HEK293 (cell line): ENCODE data around the gene RPS6KB2.
A peak's percentile ranks its signal among the peaks of the same experiment; 100 is the strongest.
"Not testable (repeated sequence)": the region's sequence is repeated elsewhere in the genome, so short reads cannot be mapped to it uniquely, and the experiment has no call there.

Experiments
- CTCF ChIA-PET: fragments of 350-600 bp; formaldehyde crosslinking; extraction: SDS; loops from one replicate; lab custom pipeline; 2021; ENCODE audit warnings: antibody characterized with exemption; lab: Yijun Ruan, JAX
- POLR2A ChIA-PET: fragments of 300-600 bp; formaldehyde crosslinking; extraction: SDS; loops from one replicate; lab custom pipeline; 2020; ENCODE audit warnings: antibody characterized with exemption, inconsistent platforms; lab: Yijun Ruan, JAX
- H3K27ac ChIP-seq: fragments of 200-500 bp; sonication (Bioruptor generic); 2 replicates; pipeline ENCODE4 v1.5.1; 2014; ENCODE audit warnings: low read depth, low read length, control low read depth, inconsistent platforms; ENCODE audit errors: extremely low read depth
- H3K36me3 ChIP-seq, 2 experiments: fragments of 200-500 bp in 1 of 2; sonication (Bioruptor generic) in 1 of 2; 1 replicate in 1 of 2; 2 replicates in 1 of 2; pipeline ENCODE4 v1.5.1; 2014 to 2017; ENCODE audit warnings: inconsistent platforms in 2 of 2, low read length in 2 of 2; ENCODE audit not compliant: control insufficient read depth in 2 of 2, insufficient read depth in 1 of 2
- H3K4me1 ChIP-seq: fragments of 200-500 bp; sonication (Bioruptor generic); 2 replicates; pipeline ENCODE4 v1.5.1; 2014; ENCODE audit warnings: mild to moderate bottlenecking, low read length, inconsistent platforms; ENCODE audit not compliant: control insufficient read depth, insufficient read depth
- H3K4me3 ChIP-seq: 2 replicates; pipeline ENCODE4 v1.5.1; 2011; ENCODE audit warnings: low read depth, mild to moderate bottlenecking, control low read depth, low read length, moderate library complexity
- H3K9me3 ChIP-seq: fragments of 200-500 bp; sonication (Bioruptor generic); 2 replicates; pipeline ENCODE4 v1.5.1; 2014; ENCODE audit warnings: low read depth, low read length, inconsistent platforms; ENCODE audit not compliant: control insufficient read depth, insufficient read depth
- EGR2 ChIP-seq: fragments of 450-650 bp; formaldehyde crosslinking; IDR thresholded peaks from 2 replicates; pipeline ENCODE4 v1.5.1; 2016; ENCODE audit warnings: low read depth, missing biosample characterization, missing genetic modification characterization
- MYNN ChIP-seq: fragments of 450-650 bp; formaldehyde crosslinking; IDR thresholded peaks from 2 replicates; pipeline ENCODE4 v1.5.1; 2016; ENCODE audit warnings: missing biosample characterization, missing genetic modification characterization, borderline replicate concordance
- ZBTB21 ChIP-seq: fragments of 450-650 bp; formaldehyde crosslinking; IDR thresholded peaks from 2 replicates; pipeline ENCODE4 v1.5.1; 2017; ENCODE audit warnings: missing biosample characterization, missing genetic modification characterization
- ZNF169 ChIP-seq: fragments of 450-650 bp; formaldehyde crosslinking; IDR thresholded peaks from 2 replicates; pipeline ENCODE4 v1.5.1; 2016; ENCODE audit warnings: missing biosample characterization, missing genetic modification characterization
- ZNF174 ChIP-seq: fragments of 450-650 bp; formaldehyde crosslinking; IDR thresholded peaks from 2 replicates; pipeline ENCODE4 v1.5.0; 2017; ENCODE audit warnings: missing biosample characterization, mild to moderate bottlenecking, missing genetic modification characterization
- ZNF23 ChIP-seq: fragments of 450-650 bp; formaldehyde crosslinking; IDR thresholded peaks from 2 replicates; pipeline ENCODE4 v1.5.1; 2016; ENCODE audit warnings: missing biosample characterization, missing genetic modification characterization, borderline replicate concordance
- ZNF248 ChIP-seq: fragments of 450-650 bp; formaldehyde crosslinking; IDR thresholded peaks from 2 replicates; pipeline ENCODE4 v1.5.1; 2017; ENCODE audit warnings: missing biosample characterization, missing genetic modification characterization
- ZNF37A ChIP-seq: fragments of 450-650 bp; IDR thresholded peaks from 2 replicates; pipeline ENCODE4 v1.5.1; 2018; ENCODE audit warnings: missing biosample characterization, missing genetic modification characterization
- ZNF394 ChIP-seq: fragments of 450-650 bp; formaldehyde crosslinking; IDR thresholded peaks from 2 replicates; pipeline ENCODE4 v1.5.1; 2016; ENCODE audit warnings: missing biosample characterization, missing genetic modification characterization, mild to moderate bottlenecking, moderate library complexity, borderline replicate concordance
- ZNF473 ChIP-seq: fragments of 450-650 bp; formaldehyde crosslinking; IDR thresholded peaks from 2 replicates; pipeline ENCODE4 v1.5.1; 2017; ENCODE audit warnings: missing biosample characterization, missing genetic modification characterization
- ZNF558 ChIP-seq: fragments of 450-650 bp; formaldehyde crosslinking; IDR thresholded peaks from 2 replicates; pipeline ENCODE4 v1.5.1; 2016; ENCODE audit warnings: missing biosample characterization, missing genetic modification characterization
- ZNF621 ChIP-seq: fragments of 450-650 bp; formaldehyde crosslinking; IDR thresholded peaks from 2 replicates; pipeline ENCODE4 v1.5.1; 2017; ENCODE audit warnings: missing biosample characterization, missing genetic modification characterization
- ZNF623 ChIP-seq: fragments of 450-650 bp; formaldehyde crosslinking; IDR thresholded peaks from 2 replicates; pipeline ENCODE4 v1.5.1; 2016; ENCODE audit warnings: missing biosample characterization, missing genetic modification characterization
- ZNF664 ChIP-seq: fragments of 450-650 bp; formaldehyde crosslinking; IDR thresholded peaks from 2 replicates; pipeline ENCODE4 v1.5.1; 2016; ENCODE audit warnings: missing biosample characterization, missing genetic modification characterization
- TF ChIP-seq, protein P1 (sequence below): fragments of 450-650 bp; formaldehyde crosslinking; IDR thresholded peaks from 2 replicates; pipeline ENCODE4 v1.5.1; 2016; ENCODE audit warnings: missing biosample characterization, missing genetic modification characterization
- TF ChIP-seq, protein P2 (sequence below): fragments of 450-650 bp; IDR thresholded peaks from 2 replicates; pipeline ENCODE4 v1.5.1; 2018; ENCODE audit warnings: missing biosample characterization, mild to moderate bottlenecking, missing genetic modification characterization
- TF ChIP-seq, protein P3 (sequence below): fragments of 450-650 bp; formaldehyde crosslinking; IDR thresholded peaks from 2 replicates; pipeline ENCODE4 v1.5.1; 2017; ENCODE audit warnings: missing biosample characterization, missing genetic modification characterization

Gene RPS6KB2

DNA sequence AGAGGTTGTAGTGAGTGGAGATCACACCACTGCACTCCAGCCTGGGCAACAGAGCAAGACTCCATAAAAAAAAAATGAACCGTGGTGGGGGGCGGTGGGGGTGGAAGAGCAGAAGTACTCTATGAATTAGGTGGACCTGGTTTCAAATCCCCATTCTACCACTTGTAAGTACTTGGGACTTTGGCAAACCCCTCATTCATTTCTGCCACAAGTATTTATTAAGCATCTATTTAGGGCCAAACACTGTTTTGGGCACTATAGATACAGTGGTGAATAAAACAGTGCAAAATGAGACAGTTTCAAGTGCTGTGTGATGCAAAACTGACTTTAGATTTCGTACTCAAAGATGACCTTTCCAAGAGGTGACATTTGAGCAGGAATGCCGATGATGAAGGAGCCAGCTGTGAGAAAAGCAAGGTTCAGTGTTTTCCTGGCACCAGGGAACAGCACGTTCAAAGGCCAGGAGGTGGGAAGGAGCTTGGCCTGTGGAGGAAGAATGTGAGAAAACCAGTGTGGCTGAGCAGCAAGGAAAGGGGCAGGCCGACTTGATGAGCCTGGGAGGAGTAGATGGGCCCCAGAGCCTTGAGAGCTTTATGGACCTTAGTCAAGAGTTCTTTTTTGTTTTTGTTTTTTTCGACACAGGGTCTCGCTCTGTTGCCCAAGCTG, 42.2 kb downstream of the RPS6KB2 start:
- POLR2A ChIA-PET, result interaction anchor here (0.7 kb wide), 1 partner anchor 32 kb away, joined by 3 read pairs; no protein-coding TSS in a partner anchor
- peak; percentile 78 for TF ChIP-seq ZNF623 (tag by site-specific recombination)
- TF ChIP-seq ZNF394 (tag by site-specific recombination), result no peak
- TF ChIP-seq MYNN (tag by site-specific recombination), result no peak
- no peak for TF ChIP-seq ZBTB21 (tag by site-specific recombination)
- TF ChIP-seq ZNF664 (tag by site-specific recombination), result peak; percentile 52
- TF ChIP-seq, protein P1, sequence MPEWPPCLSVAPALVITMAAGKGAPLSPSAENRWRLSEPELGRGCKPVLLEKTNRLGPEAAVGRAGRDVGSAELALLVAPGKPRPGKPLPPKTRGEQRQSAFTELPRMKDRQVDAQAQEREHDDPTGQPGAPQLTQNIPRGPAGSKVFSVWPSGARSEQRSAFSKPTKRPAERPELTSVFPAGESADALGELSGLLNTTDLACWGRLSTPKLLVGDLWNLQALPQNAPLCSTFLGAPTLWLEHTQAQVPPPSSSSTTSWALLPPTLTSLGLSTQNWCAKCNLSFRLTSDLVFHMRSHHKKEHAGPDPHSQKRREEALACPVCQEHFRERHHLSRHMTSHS, result no peak
- TF ChIP-seq, all 188 proteins: peak for 2
- CTCF ChIA-PET, result interaction anchor here (0.6 to 1.4 kb wide), 3 partner anchors 31 to 79 kb away, joined by 3 to 7 read pairs (median 3); partner anchors contain the start of genes PPP1CA and RAD9A
- H3K9me3 ChIP-seq, result no peaks in the 10 kb centered on the region
- H3K27ac ChIP-seq, result no peak overlapping the region
- H3K4me3 ChIP-seq, result no peak overlapping the region
- no peaks in the 10 kb centered on the region for H3K4me1 ChIP-seq
- H3K36me3 ChIP-seq, result no peaks in the 10 kb centered on the region

DNA sequence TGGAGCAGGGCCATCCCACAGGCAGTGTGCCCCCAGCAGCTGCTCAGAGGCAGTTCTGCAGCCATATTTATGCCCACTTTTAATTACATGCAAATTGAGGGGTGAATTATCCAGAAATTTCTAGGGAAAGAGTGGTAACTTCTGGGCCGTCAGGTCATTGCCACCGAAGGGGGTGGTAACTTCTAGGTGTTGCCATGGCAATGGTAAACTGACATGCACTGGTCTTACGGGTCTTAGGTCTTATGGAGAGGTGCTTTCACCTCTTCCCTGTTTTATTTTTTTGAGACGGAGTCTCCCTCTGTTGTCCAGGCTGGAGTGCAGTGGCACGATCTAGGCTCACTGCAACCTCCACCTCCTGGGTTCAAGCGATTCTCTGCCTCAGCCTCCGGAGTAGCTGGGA, 44.6 kb downstream of the RPS6KB2 start:
- no peaks in the 10 kb centered on the region for H3K4me1 ChIP-seq
- TF ChIP-seq ZNF473 (tag by site-specific recombination) (no peak), EGR2 (tag by site-specific recombination) (no peak), ZNF23 (no peak), ZNF558 (no peak), ZNF248 (tag by site-specific recombination) (no peak)
- POLR2A ChIA-PET, result no interaction called here
- H3K4me3 ChIP-seq, result no peak overlapping the region
- no peak overlapping the region for H3K27ac ChIP-seq
- H3K36me3 ChIP-seq, result no peaks in the 10 kb centered on the region
- no peaks in the 10 kb centered on the region for H3K9me3 ChIP-seq
- CTCF ChIA-PET, result interaction anchor here (0.6 to 1.2 kb wide), 2 partner anchors 142 to 221 kb away, joined by 3 read pairs; no protein-coding TSS in a partner anchor

DNA sequence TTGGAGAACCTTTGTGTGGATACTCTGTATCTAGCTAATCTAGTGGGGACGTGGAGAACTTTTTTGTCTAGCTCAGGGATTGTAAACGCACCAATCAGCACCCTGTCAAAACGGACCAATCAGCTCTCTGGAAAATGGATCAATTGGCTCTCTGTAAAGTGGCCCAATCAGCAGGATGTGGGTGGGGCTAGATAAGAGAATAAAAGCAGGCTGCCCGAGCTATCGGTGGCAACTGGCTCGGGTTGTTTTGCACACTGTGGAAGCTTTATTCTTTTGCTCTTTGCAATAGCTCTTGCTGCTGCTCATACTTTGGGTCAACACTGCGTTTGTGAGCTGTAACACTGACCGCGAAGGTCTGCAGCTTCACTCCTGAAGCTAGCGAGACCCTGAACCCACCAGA, 48.4 kb downstream of the RPS6KB2 start:
- H3K9me3 ChIP-seq, H3K27ac ChIP-seq, H3K36me3 ChIP-seq, CTCF ChIA-PET, H3K4me1 ChIP-seq, H3K4me3 ChIP-seq: not testable (repeated sequence)
- POLR2A ChIA-PET, result interaction anchor here (0.6 kb wide), 1 partner anchor 33 kb away, joined by 3 read pairs; the partner anchor contains the start of gene CORO1B

DNA sequence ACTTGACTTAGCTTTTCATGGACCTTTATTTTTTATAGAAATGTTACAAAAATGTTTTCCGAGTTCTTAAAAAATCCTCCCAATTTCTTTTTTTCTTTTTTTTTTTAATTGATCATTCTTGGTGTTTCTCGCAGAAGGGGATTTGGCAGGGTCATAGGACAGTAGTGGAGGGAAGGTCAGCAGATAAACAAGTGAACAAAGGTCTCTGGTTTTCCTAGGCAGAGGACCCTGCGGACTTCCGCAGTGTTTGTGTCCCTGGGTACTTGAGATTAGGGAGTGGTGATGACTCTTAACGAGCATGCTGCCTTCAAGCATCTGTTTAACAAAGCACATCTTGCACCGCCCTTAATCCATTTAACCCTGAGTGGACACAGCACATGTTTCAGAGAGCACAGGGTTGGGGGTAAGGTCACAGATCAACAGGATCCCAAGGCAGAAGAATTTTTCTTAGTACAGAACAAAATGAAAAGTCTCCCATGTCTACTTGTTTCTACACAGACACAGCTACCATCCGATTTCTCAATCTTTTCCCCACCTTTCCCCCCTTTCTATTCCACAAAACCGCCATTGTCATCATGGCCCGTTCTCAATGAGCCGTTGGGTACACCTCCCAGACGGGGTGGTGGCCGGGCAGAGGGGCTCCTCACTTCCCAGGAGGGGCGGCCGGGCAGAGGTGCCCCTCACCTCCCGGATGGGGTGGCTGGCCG, 49.2 kb downstream of the RPS6KB2 start:
- H3K4me1 ChIP-seq, H3K4me3 ChIP-seq, H3K9me3 ChIP-seq, H3K36me3 ChIP-seq, H3K27ac ChIP-seq, CTCF ChIA-PET: not testable (repeated sequence)
- POLR2A ChIA-PET, result interaction anchor here (0.6 kb wide), 1 partner anchor 17 kb away, joined by 6 read pairs; no protein-coding TSS in a partner anchor

DNA sequence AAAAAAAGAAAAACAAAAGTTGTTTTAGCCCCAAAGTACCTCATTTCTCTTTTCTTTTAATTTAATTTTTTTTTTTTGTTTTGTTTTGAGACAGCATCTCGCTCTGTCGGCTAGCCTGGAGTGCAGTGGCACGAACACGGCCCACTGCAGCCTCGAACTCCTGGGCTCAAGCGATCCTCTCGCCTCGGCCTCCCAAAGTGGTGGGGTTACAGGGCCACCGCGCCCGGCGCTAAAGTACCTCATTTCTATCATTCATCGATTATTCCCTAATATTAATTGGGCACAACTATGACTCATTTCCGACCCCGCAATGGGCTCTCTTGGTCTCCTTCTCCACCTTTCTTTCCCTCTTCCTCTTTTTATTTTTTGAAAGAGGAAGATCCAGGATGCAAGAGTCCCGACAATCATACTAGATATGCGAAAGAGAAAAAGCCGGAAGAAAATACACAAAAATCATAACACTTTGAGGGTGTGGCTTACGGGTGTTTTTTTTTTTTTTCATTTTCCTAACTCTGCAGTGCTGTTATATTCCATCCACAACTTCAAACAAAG, 54.1 kb downstream of the RPS6KB2 start:
- Histone ChIP-seq H3K27ac (no peak overlapping the region), H3K4me1 (no peaks in the 10 kb centered on the region), H3K4me3 (peak overlapping the region; percentile 77), H3K36me3 (peaks cover 0 to 11% of the 10 kb centered on the region in 2 experiments; a peak in 1 of 3 replicates), H3K9me3 (no peaks in the 10 kb centered on the region)
- ChIA-PET POLR2A (interaction anchor here (0.6 to 1.6 kb wide), 10 partner anchors 8 to 822 kb away, joined by 3 to 11 read pairs (median 4); partner anchors contain the start of genes PPP1CA, RAD9A and TMEM134), CTCF (interaction anchor here (0.8 kb wide), 1 partner anchor 90 kb away, joined by 3 read pairs; no protein-coding TSS in a partner anchor)
- TF ChIP-seq ZNF37A (tag by site-specific recombination) (no peak), ZNF169 (tag by site-specific recombination) (no peak), ZNF621 (tag by site-specific recombination) (no peak), ZNF174 (tag by site-specific recombination) (no peak)
- TF ChIP-seq, protein P1, result no peak
- TF ChIP-seq, protein P2, sequence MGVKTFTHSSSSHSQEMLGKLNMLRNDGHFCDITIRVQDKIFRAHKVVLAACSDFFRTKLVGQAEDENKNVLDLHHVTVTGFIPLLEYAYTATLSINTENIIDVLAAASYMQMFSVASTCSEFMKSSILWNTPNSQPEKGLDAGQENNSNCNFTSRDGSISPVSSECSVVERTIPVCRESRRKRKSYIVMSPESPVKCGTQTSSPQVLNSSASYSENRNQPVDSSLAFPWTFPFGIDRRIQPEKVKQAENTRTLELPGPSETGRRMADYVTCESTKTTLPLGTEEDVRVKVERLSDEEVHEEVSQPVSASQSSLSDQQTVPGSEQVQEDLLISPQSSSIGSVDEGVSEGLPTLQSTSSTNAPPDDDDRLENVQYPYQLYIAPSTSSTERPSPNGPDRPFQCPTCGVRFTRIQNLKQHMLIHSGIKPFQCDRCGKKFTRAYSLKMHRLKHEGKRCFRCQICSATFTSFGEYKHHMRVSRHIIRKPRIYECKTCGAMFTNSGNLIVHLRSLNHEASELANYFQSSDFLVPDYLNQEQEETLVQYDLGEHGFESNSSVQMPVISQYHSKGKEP (tag by site-specific recombination), result no peak
- TF ChIP-seq, protein P3, sequence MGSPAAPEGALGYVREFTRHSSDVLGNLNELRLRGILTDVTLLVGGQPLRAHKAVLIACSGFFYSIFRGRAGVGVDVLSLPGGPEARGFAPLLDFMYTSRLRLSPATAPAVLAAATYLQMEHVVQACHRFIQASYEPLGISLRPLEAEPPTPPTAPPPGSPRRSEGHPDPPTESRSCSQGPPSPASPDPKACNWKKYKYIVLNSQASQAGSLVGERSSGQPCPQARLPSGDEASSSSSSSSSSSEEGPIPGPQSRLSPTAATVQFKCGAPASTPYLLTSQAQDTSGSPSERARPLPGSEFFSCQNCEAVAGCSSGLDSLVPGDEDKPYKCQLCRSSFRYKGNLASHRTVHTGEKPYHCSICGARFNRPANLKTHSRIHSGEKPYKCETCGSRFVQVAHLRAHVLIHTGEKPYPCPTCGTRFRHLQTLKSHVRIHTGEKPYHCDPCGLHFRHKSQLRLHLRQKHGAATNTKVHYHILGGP (tag by site-specific recombination), result no peak
